NCI-H2107 treated with DMSO at 0.1 percent for 48 hours (cell line): ENCODE measurements around the gene IPPK.
"Not testable (repeated sequence)": the region's sequence is repeated elsewhere in the genome, so short reads cannot be mapped to it uniquely, and the experiment has no call there.

ENCODE experiments used
- DNase-seq: peaks from one replicate; lab custom pipeline; 2025; ENCODE audit not compliant: unreplicated experiment; lab: John Stamatoyannopoulos, UW

Gene IPPK

GRCh38 chr9:92598382-92598781 is 71.5 kb downstream of the IPPK start:
- DNase-seq, result no peak

- no peak for DNase-seq
Measured at GRCh38 chr9:92595930-92596329, 74.0 kb downstream of the IPPK start.

- not testable (repeated sequence) for DNase-seq
Measured at GRCh38 chr9:92595075-92595474, 74.9 kb downstream of the IPPK start.

- no peak for DNase-seq
Measured at GRCh38 chr9:92592946-92593861, 76.7 kb downstream of the IPPK start.

GRCh38 chr9:92592537-92592936 is 77.4 kb downstream of the IPPK start:
- no peak for DNase-seq

- no peak for DNase-seq
Measured at GRCh38 chr9:92590377-92590776, 79.6 kb downstream of the IPPK start.

- DNase-seq, result no peak
Measured at GRCh38 chr9:92589923-92590322, 80.0 kb downstream of the IPPK start.

GRCh38 chr9:92576175-92576574 is 93.8 kb downstream of the IPPK start:
- no peak for DNase-seq

- not testable (repeated sequence) for DNase-seq
Measured at GRCh38 chr9:92573612-92574011, 96.3 kb downstream of the IPPK start.

- DNase-seq, result not testable (repeated sequence)
Measured at GRCh38 chr9:92571871-92572270, 98.1 kb downstream of the IPPK start.

- no peak for DNase-seq
Measured at GRCh38 chr9:92564982-92565381, 104.9 kb downstream of the IPPK start.

GRCh38 chr9:92564504-92564903 is 105.4 kb downstream of the IPPK start:
- DNase-seq, result peak; percentile 72
